NCI-H748 (cell line): ENCODE measurements around the gene PTPRE.
"Not testable (repeated sequence)": the region's sequence is repeated elsewhere in the genome, so short reads cannot be mapped to it uniquely, and the experiment has no call there.

ENCODE experiments used
- DNase-seq: peaks from one replicate; lab custom pipeline; 2025; ENCODE audit not compliant: unreplicated experiment; lab: John Stamatoyannopoulos, UW

The PTPRE gene

GRCh38 chr10:127977357-127978009, 70.6 kb downstream of the PTPRE start:
- DNase-seq, result no peak

GRCh38 chr10:127978481-127978880, 71.6 kb downstream of the PTPRE start:
- DNase-seq, result no peak

- no peak for DNase-seq
These were observed 72.1 kb downstream of the PTPRE start for GRCh38 chr10:127979045-127979444.

- no peak for DNase-seq
These were observed 72.7 kb downstream of the PTPRE start for GRCh38 chr10:127979566-127979965.

GRCh38 chr10:127980898-127981297, 74.0 kb downstream of the PTPRE start:
- no peak for DNase-seq

- DNase-seq, result no peak
These were observed 75.7 kb downstream of the PTPRE start for GRCh38 chr10:127982601-127983000.

GRCh38 chr10:127983344-127984100, 76.6 kb downstream of the PTPRE start:
- no peak for DNase-seq

GRCh38 chr10:127984945-127985344, 78.0 kb downstream of the PTPRE start:
- no peak for DNase-seq

- DNase-seq, result no peak
These were observed 79.9 kb downstream of the PTPRE start for GRCh38 chr10:127986531-127987466.

- DNase-seq, result no peak
These were observed 80.8 kb downstream of the PTPRE start for GRCh38 chr10:127987467-127988380.

GRCh38 chr10:127989481-127990012, 82.6 kb downstream of the PTPRE start:
- no peak for DNase-seq

GRCh38 chr10:127990132-127990788, 83.4 kb downstream of the PTPRE start:
- not testable (repeated sequence) for DNase-seq

- no peak for DNase-seq
These were observed 84.1 kb downstream of the PTPRE start for GRCh38 chr10:127990846-127991542.

- DNase-seq, result no peak
These were observed 84.8 kb downstream of the PTPRE start for GRCh38 chr10:127991543-127992255.

GRCh38 chr10:127992376-127992775, 85.5 kb downstream of the PTPRE start:
- DNase-seq, result no peak

- no peak for DNase-seq
These were observed 86.3 kb downstream of the PTPRE start for GRCh38 chr10:127993056-127993690.

GRCh38 chr10:127995939-127996338, 89.0 kb downstream of the PTPRE start:
- no peak for DNase-seq

GRCh38 chr10:127996586-127996985, 89.7 kb downstream of the PTPRE start:
- no peak for DNase-seq
